Activated CD8-positive, alpha-beta T cell treated with anti-CD3 and anti-CD28 coated beads, Interleukin-2, amount 10 ng/mL, durations not matched to agents 7 days and 5 days (primary cell): Measurements from ENCODE around the gene SERTAD2. TPM values are rescaled to one million over a fixed set of nuclear protein-coding genes. Genes with fewer than 3 reads are reported as not detected.

Experiments
- ATAC-seq: fragments of 150-1000 bp; cut with Tn5 transposase; one replicate; pipeline ENCODE4 v1.10.0; 2021; ENCODE audit warnings: moderate library complexity
- CTCF ChIA-PET: fragments of 350-600 bp; sonication (Branson Sonifier 250); formaldehyde crosslinking; loops from one replicate; lab custom pipeline; 2021; ENCODE audit warnings: antibody characterized with exemption; lab: Charles Lee
- POLR2A ChIA-PET: fragments of 350-600 bp; sonication (Branson Sonifier 250); formaldehyde crosslinking; loops from one replicate; lab custom pipeline; 2021; ENCODE audit warnings: antibody characterized with exemption; lab: Charles Lee
- DNase-seq: peaks from one replicate; pipeline ENCODE4 v3.0.0-alpha.2; 2020
- H3K27ac Mint-ChIP-seq: one replicate; pipeline ENCODE4 v1.8.0; 2021; ENCODE audit warnings: mild to moderate bottlenecking, mixed read lengths
- H3K27me3 Mint-ChIP-seq: one replicate; pipeline ENCODE4 v1.8.0; 2021; ENCODE audit warnings: low read depth, mixed read lengths
- H3K36me3 Mint-ChIP-seq: one replicate; pipeline ENCODE4 v1.8.0; 2021; ENCODE audit warnings: low read depth, mixed read lengths
- H3K4me1 Mint-ChIP-seq: one replicate; pipeline ENCODE4 v1.8.0; 2021; ENCODE audit warnings: low read depth, mixed read lengths
- H3K4me3 Mint-ChIP-seq: one replicate; pipeline ENCODE4 v1.8.0; 2021; ENCODE audit warnings: mild to moderate bottlenecking, mixed read lengths
- H3K9me3 Mint-ChIP-seq: one replicate; pipeline ENCODE4 v1.8.0; 2022; ENCODE audit warnings: mixed read lengths; ENCODE audit not compliant: insufficient read depth
- total RNA-seq, 2 experiments: library from RNA; stranded (reverse); gene quantifications; one replicate each; pipeline ENCODE4 v1.2.3, GENCODE V29; 2021

The SERTAD2 gene
- total RNA-seq, 2 experiments from 2014 or later, result 21.4 to 21.8 TPM

- no peaks in the 10 kb centered on the region for H3K9me3 Mint-ChIP-seq
- ChIA-PET POLR2A (interaction anchor here (0.6 to 1.5 kb wide), 2 partner anchors 10 to 19 kb away, joined by 3 read pairs; no protein-coding TSS in a partner anchor), CTCF (interaction anchor here (0.8 to 6.3 kb wide), 6 partner anchors 8 to 248 kb away, joined by 3 to 43 read pairs (median 4); no protein-coding TSS in a partner anchor)
- no peaks in the 10 kb centered on the region for H3K4me1 Mint-ChIP-seq
- no peak overlapping the region for H3K4me3 Mint-ChIP-seq
- H3K27ac Mint-ChIP-seq, result no peak overlapping the region
- DNase-seq (no peak), ATAC-seq (no peak)
- no peaks in the 10 kb centered on the region for H3K36me3 Mint-ChIP-seq
- peaks cover 24% of the 10 kb centered on the region for H3K27me3 Mint-ChIP-seq
Observed at GRCh38 chr2:64615844-64616536, 37.7 kb downstream of the SERTAD2 start.

GRCh38 chr2:64615192-64615763 lies 38.4 kb downstream of the SERTAD2 start:
- POLR2A ChIA-PET, result interaction anchor here (0.6 kb wide), 1 partner anchor 342 kb away, joined by 4 read pairs; no protein-coding TSS in a partner anchor
- Mint-ChIP-seq H3K9me3 (no peaks in the 10 kb centered on the region), H3K36me3 (no peaks in the 10 kb centered on the region), H3K27me3 (peaks cover 24% of the 10 kb centered on the region), H3K27ac (no peak overlapping the region), H3K4me3 (no peak overlapping the region), H3K4me1 (no peaks in the 10 kb centered on the region)
- ATAC-seq, result no peak
- DNase-seq, result no peak
- CTCF ChIA-PET, result interaction anchor here (1.8 to 6.3 kb wide), 3 partner anchors 7 to 28 kb away, joined by 4 to 43 read pairs (median 6); no protein-coding TSS in a partner anchor

GRCh38 chr2:64613276-64613675 lies 40.4 kb downstream of the SERTAD2 start:
- ChIA-PET CTCF (interaction anchor here (1.3 kb wide), 1 partner anchor 26 kb away, joined by 4 read pairs; no protein-coding TSS in a partner anchor), POLR2A (no interaction called here)
- Mint-ChIP-seq H3K36me3 (no peaks in the 10 kb centered on the region), H3K4me3 (no peak overlapping the region), H3K9me3 (no peaks in the 10 kb centered on the region), H3K27ac (no peak overlapping the region), H3K4me1 (peaks cover 4% of the 10 kb centered on the region), H3K27me3 (peaks cover 19% of the 10 kb centered on the region)
- no peak for DNase-seq
- ATAC-seq, result no peak

GRCh38 chr2:64612575-64613195 lies 41.0 kb downstream of the SERTAD2 start:
- Mint-ChIP-seq H3K9me3 (no peaks in the 10 kb centered on the region), H3K36me3 (no peaks in the 10 kb centered on the region), H3K4me1 (peaks cover 10% of the 10 kb centered on the region), H3K27ac (no peak overlapping the region), H3K4me3 (no peak overlapping the region), H3K27me3 (peaks cover 19% of the 10 kb centered on the region)
- DNase-seq (no peak), ATAC-seq (no peak)
- POLR2A ChIA-PET, result no interaction called here
- CTCF ChIA-PET, result no interaction called here

GRCh38 chr2:64610316-64610855 lies 43.3 kb downstream of the SERTAD2 start:
- no peak for DNase-seq
- POLR2A ChIA-PET, result interaction anchor here (1.3 to 1.7 kb wide), 3 partner anchors 14 to 43 kb away, joined by 4 to 5 read pairs (median 4); partner anchors contain the start of gene SERTAD2
- H3K9me3 Mint-ChIP-seq, result no peaks in the 10 kb centered on the region
- ATAC-seq, result no peak
- no peak overlapping the region for H3K27ac Mint-ChIP-seq
- no peak overlapping the region for H3K4me3 Mint-ChIP-seq
- CTCF ChIA-PET, result interaction anchor here (0.9 to 5.1 kb wide), 7 partner anchors 8 to 284 kb away, joined by 3 to 43 read pairs (median 5); no protein-coding TSS in a partner anchor
- no peaks in the 10 kb centered on the region for H3K36me3 Mint-ChIP-seq
- H3K4me1 Mint-ChIP-seq, result peaks cover 25% of the 10 kb centered on the region
- H3K27me3 Mint-ChIP-seq, result peaks cover 19% of the 10 kb centered on the region

- Mint-ChIP-seq H3K36me3 (no peaks in the 10 kb centered on the region), H3K4me3 (peak overlapping the region; percentile 61), H3K4me1 (peaks cover 25% of the 10 kb centered on the region), H3K27ac (peak overlapping the region; percentile 34), H3K27me3 (peaks cover 19% of the 10 kb centered on the region), H3K9me3 (no peaks in the 10 kb centered on the region)
- ChIA-PET CTCF (interaction anchor here (1.0 to 5.1 kb wide), 8 partner anchors 8 to 238 kb away, joined by 3 to 43 read pairs (median 4); no protein-coding TSS in a partner anchor), POLR2A (interaction anchor here (1.0 to 3.0 kb wide), 5 partner anchors 8 to 39 kb away, joined by 3 to 15 read pairs (median 4); no protein-coding TSS in a partner anchor)
- DNase-seq (no peak), ATAC-seq (no peak)
Observed at GRCh38 chr2:64609942-64610281, 43.8 kb downstream of the SERTAD2 start.

GRCh38 chr2:64609227-64609941 lies 44.3 kb downstream of the SERTAD2 start:
- H3K4me1 Mint-ChIP-seq, result peaks cover 25% of the 10 kb centered on the region
- ChIA-PET POLR2A (interaction anchor here (1.0 to 3.0 kb wide), 5 partner anchors 9 to 40 kb away, joined by 3 to 15 read pairs (median 4); no protein-coding TSS in a partner anchor), CTCF (interaction anchor here (0.8 to 5.5 kb wide), 14 partner anchors 9 to 278 kb away, joined by 3 to 43 read pairs (median 4); no protein-coding TSS in a partner anchor)
- H3K9me3 Mint-ChIP-seq, result peaks cover 4% of the 10 kb centered on the region
- ATAC-seq (peak; percentile 77), DNase-seq (peak; percentile 71)
- peak overlapping the region; percentile 61 for H3K4me3 Mint-ChIP-seq
- H3K27me3 Mint-ChIP-seq, result peaks cover 19% of the 10 kb centered on the region
- peaks cover 2% of the 10 kb centered on the region for H3K36me3 Mint-ChIP-seq
- peak overlapping the region; percentile 67 for H3K27ac Mint-ChIP-seq

GRCh38 chr2:64608867-64609226 lies 44.9 kb downstream of the SERTAD2 start:
- ATAC-seq, result peak; percentile 11
- peaks cover 4% of the 10 kb centered on the region for H3K9me3 Mint-ChIP-seq
- CTCF ChIA-PET, result interaction anchor here (0.8 to 5.5 kb wide), 15 partner anchors 9 to 305 kb away, joined by 3 to 43 read pairs (median 5); no protein-coding TSS in a partner anchor

GRCh38 chr2:64607381-64608304 lies 46.1 kb downstream of the SERTAD2 start:
- ChIA-PET POLR2A (interaction anchor here (0.6 to 3.0 kb wide), 10 partner anchors 11 to 301 kb away, joined by 3 to 19 read pairs (median 4); partner anchors contain the start of gene SERTAD2), CTCF (interaction anchor here (0.6 to 5.5 kb wide), 30 partner anchors 10 to 323 kb away, joined by 3 to 43 read pairs (median 4); partner anchors contain the start of genes AFTPH and SERTAD2)
- Mint-ChIP-seq H3K4me3 (peak overlapping the region; percentile 56), H3K27ac (peak overlapping the region; percentile 65), H3K36me3 (peaks cover 7% of the 10 kb centered on the region), H3K27me3 (peaks cover 12% of the 10 kb centered on the region), H3K9me3 (peaks cover 4% of the 10 kb centered on the region), H3K4me1 (peaks cover 25% of the 10 kb centered on the region)
- no peak for DNase-seq
- ATAC-seq, result no peak

More at GRCh38 chr2:64608867-64609226, 44.9 kb downstream of the SERTAD2 start:
- Mint-ChIP-seq H3K4me1 (peaks cover 25% of the 10 kb centered on the region), H3K36me3 (peaks cover 7% of the 10 kb centered on the region), H3K27ac (peak overlapping the region; percentile 62), H3K4me3 (peak overlapping the region; percentile 59), H3K27me3 (peaks cover 19% of the 10 kb centered on the region)
- no peak for DNase-seq
- POLR2A ChIA-PET, result interaction anchor here (1.2 to 3.0 kb wide), 4 partner anchors 8 to 41 kb away, joined by 4 to 15 read pairs (median 4); no protein-coding TSS in a partner anchor
